ENCODE results near the gene TMEM108.

The TMEM108 gene

GRCh38 chr3:133055339-133055738 is 17.1 kb downstream of the TMEM108 start:
- no peak for DNase-seq

- peak; percentile 74 for DNase-seq
These were observed 20.1 kb downstream of the TMEM108 start for GRCh38 chr3:133058243-133058642.

- peak; percentile 5 for DNase-seq
These were observed 20.6 kb downstream of the TMEM108 start for GRCh38 chr3:133058831-133059230.

- DNase-seq = no peak
These were observed 27.2 kb downstream of the TMEM108 start for GRCh38 chr3:133065193-133065961.

- no peak for DNase-seq
These were observed 27.8 kb downstream of the TMEM108 start for GRCh38 chr3:133066026-133066425.

DNA sequence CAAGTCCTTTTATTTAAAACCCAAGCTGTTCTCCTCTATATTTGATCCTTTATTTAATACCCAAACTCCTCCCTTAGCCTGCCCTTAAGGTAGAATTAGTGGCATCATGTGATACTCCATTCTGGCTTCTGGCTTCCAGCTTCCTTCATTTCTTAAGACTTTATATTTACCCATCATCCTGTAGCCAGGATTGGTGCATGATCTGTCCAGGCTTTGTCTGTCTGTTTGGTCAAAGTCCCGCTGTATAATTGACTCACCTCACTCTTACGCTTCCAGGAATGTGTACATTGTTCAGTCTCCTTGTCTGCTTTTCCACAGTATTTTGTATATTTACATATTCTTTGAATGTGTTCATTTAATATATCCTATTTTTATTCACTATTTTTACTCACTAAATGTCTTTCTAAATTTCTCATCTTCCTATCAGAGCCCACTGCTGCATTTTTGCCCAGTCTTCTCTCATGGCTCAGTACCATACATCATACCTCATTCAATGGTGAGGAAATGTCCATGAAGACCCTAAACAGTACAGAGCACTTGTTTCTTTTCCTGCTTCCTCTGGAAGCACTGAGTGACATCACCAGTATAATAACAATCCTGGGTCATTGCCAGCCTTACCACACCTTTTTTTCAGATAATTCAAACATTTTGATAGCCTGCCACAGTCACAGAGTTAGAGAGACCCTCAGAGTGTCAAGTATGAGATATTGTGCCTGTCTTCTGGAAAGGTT is 31.5 kb downstream of the TMEM108 start:
- no peak for DNase-seq

- DNase-seq = no peak
These were observed 36.8 kb downstream of the TMEM108 start for GRCh38 chr3:133074977-133075376.

- DNase-seq = no peak
These were observed 39.5 kb downstream of the TMEM108 start for GRCh38 chr3:133077688-133078087.

GRCh38 chr3:133079621-133080020 is 41.4 kb downstream of the TMEM108 start:
- DNase-seq = no peak

DNA sequence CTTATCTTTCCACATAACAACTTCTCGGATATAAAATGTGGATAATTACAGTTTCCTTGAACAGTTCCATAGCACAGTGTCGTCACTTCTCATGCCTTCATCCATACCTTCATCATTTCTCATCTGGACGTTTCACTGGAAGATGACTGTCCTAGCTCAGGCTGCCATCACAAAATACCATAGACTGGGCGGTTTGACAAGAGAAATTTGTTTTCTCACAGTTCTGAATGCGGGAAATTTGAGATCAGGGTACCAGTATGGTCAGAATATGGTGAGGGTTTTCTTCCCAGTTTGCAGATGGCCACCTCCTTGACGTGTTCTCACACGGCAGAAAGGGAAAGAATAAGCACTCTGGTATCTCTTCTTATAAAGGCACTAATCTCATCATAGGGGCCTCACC is 42.8 kb downstream of the TMEM108 start:
- DNase-seq = no peak

- no peak for DNase-seq
These were observed 45.2 kb downstream of the TMEM108 start for GRCh38 chr3:133083395-133083794.

DNA sequence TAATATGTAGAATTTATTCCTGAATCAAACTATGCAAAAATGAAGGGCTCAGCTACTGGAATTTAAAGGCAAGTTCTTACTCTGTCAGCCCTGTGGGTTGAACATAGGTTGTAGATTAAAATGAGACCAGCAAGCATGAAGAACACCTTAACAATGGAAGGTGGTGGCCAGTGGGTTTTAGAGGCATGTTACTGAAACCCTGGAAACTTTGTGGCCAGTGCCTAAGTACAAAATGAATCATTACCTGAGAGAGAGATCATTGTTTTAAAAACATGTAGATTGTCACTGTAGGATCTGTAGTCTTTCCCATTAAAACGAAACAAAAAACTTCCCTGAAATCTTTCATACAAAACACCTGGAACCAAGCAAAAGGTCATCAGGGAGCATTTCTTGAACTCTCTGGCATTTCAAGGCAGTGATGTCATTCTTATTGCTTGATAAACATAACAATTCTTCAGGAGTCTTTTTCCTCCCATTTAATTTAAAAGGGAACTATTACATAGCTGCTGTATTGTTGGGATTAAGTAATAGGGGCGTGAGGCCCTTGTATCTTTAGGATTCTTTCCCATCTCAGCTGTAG is 51.8 kb downstream of the TMEM108 start:
- no peak for DNase-seq

GRCh38 chr3:133092681-133093080 is 54.5 kb downstream of the TMEM108 start:
- no peak for DNase-seq

GRCh38 chr3:133093366-133093765 is 55.2 kb downstream of the TMEM108 start:
- no peak for DNase-seq

GRCh38 chr3:133096900-133097613 is 58.9 kb downstream of the TMEM108 start:
- DNase-seq = peak; percentile 73

GRCh38 chr3:133103706-133104105 is 65.5 kb downstream of the TMEM108 start:
- DNase-seq = no peak

- DNase-seq = no peak
These were observed 68.0 kb downstream of the TMEM108 start for GRCh38 chr3:133106169-133106568.

DNA sequence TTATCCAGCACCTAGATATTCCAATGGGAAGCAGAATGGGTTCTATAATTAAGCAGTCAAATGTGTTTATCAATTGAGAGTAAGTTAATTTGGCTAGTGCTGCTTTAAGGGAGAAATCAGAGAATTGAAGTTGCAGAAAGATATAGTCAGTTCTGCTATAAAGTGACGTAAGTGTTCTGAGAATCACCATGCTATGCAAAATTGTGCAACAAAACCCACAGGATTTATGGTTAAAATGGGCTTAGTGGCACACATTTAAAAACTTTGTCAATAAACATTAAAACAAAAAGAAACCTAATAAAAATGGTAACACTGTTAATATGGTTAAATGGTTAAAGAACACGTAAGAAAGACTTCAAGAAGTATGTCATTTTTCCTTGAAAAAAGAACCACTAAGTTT is 74.5 kb downstream of the TMEM108 start:
- DNase-seq = no peak

DNA sequence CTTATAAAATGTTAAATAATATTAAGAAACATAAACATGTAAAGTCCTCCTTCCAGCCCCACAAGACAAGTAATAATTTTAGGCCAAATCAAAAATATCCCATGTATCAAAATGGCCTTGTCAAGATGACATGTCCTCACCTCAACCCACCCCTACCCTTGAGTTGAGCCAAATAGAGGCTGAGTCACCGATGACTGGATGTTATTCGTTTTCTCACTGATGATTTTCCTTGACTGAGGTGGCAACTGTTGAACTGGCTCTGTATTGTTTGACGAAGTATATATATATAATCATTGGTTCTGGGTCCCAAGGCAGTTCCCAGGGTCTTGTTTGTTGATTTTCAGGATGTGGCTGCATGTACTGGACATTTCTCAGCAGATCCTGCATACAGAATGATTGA is 75.3 kb downstream of the TMEM108 start:
- DNase-seq = no peak

DNA sequence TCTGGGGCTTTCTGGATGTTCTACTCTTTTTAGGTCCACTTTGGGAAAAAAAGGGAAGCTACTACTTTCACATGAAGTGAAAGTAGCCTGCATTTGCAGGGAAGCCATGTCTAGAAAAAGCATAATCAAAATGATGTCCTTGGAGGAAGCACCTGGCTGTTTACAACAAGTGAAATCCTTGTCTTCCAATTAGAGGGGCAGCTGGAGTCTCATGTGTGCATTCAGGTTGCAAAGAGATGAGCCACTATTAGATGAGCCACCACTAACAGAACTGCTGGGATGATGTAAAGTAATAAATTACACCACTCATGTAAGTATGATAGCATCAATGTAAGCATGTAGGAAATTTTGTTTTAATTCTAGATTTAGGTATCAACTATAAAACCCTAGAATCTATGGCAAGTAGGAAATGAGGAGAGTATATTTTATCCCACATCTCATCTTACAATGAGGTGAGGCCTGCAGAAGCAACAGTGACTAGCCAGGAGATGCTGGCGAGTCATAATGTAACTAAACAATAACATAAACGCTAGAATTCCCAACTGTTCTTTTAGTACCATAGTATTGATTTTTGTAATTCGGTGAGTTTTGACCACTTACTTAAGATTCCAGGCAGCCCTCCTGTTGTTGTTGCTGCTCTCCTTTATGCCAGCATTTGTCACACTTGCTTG is 75.9 kb downstream of the TMEM108 start:
- DNase-seq = no peak

- no peak for DNase-seq
These were observed 77.0 kb downstream of the TMEM108 start for GRCh38 chr3:133115176-133115575.

GRCh38 chr3:133117342-133117741 is 79.2 kb downstream of the TMEM108 start:
- DNase-seq = peak; percentile 78

DNA sequence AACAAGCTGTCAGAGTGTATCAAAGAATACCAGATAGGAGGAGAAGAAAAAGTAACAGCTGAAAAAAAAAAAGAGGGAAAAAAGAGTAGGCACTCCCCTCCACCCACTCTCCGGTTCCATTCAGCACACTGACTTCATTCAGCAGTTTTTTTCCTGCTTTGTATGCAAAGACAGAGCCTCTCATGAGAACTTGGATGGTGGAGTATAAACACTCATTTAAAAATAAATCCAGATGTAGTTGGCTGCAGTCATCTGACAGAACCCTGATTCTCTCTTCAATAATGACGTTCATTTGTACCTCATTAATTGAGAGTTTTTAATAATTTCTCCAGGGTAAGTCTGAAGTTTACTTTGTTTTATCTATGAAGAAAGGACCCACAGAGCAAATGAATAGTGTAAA is 81.0 kb downstream of the TMEM108 start:
- no peak for DNase-seq
